ENCODE measurements around the gene FUBP3. TPM values are rescaled to one million over a fixed set of nuclear protein-coding genes. Genes with fewer than 3 reads are reported as not detected.

The FUBP3 gene
- total and polyA plus RNA-seq, 8 donors, result 17.0 to 27.8 (median 23.6) TPM

- FAIRE-seq (no peak), ATAC-seq (no peak)
- WGBS, 2 donors, result 78 to 81% methylated on average over 8 of the region's 8 CpGs
These were observed 63.5 kb downstream of the FUBP3 start for GRCh38 chr9:130642926-130643325.

DNA sequence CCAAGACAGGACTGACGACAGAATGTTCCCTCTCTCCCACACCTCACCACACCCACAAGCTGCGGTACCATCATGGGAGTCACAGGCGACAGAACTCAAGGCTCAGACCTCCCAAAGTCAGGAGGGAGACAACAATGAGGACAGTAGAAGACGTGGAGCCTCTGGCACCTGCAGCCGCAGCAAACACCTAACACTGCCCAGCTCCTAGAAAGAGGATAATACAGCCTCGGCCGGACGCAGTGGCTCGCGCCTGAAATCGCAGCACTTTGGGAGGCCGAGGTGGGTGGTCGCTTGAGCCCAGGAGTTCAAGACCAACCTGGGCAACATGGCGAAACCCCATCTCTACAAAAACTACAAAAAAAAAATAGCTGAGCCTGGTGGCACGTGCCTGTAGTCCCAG, 71.8 kb downstream of the FUBP3 start:
- no peak overlapping the region for H3K4me3 ChIP-seq
- no peak for DNase-seq
- no peaks in the 10 kb centered on the region for H3K36me3 ChIP-seq
- H3K27me3 ChIP-seq, result no peaks in the 10 kb centered on the region
- intact Hi-C loops (cut with DNase I), result no loop called here
- 61 to 76% methylated on average over 15 of the region's 15 CpGs for WGBS, 2 donors
- FAIRE-seq, result no peak
- no peak overlapping the region for H3K27ac ChIP-seq
- no peaks in the 10 kb centered on the region for H3K4me1 ChIP-seq
- H3K9me3 ChIP-seq, result no peaks in the 10 kb centered on the region
- no peak for ATAC-seq
- TF ChIP-seq CTCF (IDR thresholded peaks at IDR 0.05), result no peak

More at GRCh38 chr9:130642926-130643325, 63.5 kb downstream of the FUBP3 start:
- no peak for TF ChIP-seq CTCF (IDR thresholded peaks at IDR 0.05)
- DNase-seq, result no peak
- no peak overlapping the region for H3K4me3 ChIP-seq
- H3K27ac ChIP-seq, result no peak overlapping the region
- intact Hi-C loops (cut with DNase I), result no loop called here
- H3K36me3 ChIP-seq, result peaks cover 0 to 7% (median 0%) of the 10 kb centered on the region in 3 donors
- no peaks in the 10 kb centered on the region for H3K4me1 ChIP-seq
- H3K27me3 ChIP-seq, result no peaks in the 10 kb centered on the region
- H3K9me3 ChIP-seq, result no peaks in the 10 kb centered on the region

DNA sequence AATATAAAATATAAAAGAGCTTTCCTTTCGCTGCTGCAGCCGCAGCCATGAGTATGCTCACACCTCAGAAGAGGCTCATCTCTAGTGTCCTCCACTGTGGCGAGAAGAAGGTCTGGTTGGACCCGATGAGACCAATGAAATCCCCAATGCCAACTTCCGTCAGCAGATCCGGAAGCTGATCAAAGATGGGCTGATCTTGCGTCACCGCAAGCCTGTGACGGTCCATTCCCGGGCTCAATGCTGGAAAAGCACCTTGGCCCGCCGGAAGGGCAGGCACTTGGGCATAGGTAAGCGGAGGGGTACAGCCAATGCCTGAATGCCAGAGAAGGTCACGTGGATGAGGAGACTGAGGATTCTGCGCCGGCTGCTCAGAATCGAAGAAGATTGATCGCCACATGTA, 72.4 kb downstream of the FUBP3 start:
- TF ChIP-seq CTCF (IDR thresholded peaks at IDR 0.05), result no peak
- WGBS, 2 donors, result 81 to 88% methylated on average over 18 of the region's 18 CpGs
- intact Hi-C loops (cut with DNase I), result no loop called here
- DNase-seq (no peak), ATAC-seq (no peak), FAIRE-seq (no peak)
- Histone ChIP-seq H3K36me3 (no peaks in the 10 kb centered on the region), H3K4me1 (no peaks in the 10 kb centered on the region), H3K4me3 (no peak overlapping the region), H3K27me3 (no peaks in the 10 kb centered on the region), H3K27ac (no peak overlapping the region), H3K9me3 (no peaks in the 10 kb centered on the region)

GRCh38 chr9:130654879-130655278, 75.5 kb downstream of the FUBP3 start:
- DNase-seq (no peak), FAIRE-seq (no peak), ATAC-seq (no peak)
- no peak overlapping the region for H3K4me3 ChIP-seq
- H3K4me1 ChIP-seq, result no peaks in the 10 kb centered on the region
- H3K27ac ChIP-seq, result no peak overlapping the region
- 62 to 69% methylated on average over 6 of the region's 6 CpGs for WGBS, 2 donors
- intact Hi-C loops (cut with DNase I), result no loop called here
- no peak for TF ChIP-seq CTCF (IDR thresholded peaks at IDR 0.05)
- no peaks in the 10 kb centered on the region for H3K36me3 ChIP-seq
- no peaks in the 10 kb centered on the region for H3K9me3 ChIP-seq
- H3K27me3 ChIP-seq, result peaks cover 0 to 25% (median 6%) of the 10 kb centered on the region in 4 donors

DNA sequence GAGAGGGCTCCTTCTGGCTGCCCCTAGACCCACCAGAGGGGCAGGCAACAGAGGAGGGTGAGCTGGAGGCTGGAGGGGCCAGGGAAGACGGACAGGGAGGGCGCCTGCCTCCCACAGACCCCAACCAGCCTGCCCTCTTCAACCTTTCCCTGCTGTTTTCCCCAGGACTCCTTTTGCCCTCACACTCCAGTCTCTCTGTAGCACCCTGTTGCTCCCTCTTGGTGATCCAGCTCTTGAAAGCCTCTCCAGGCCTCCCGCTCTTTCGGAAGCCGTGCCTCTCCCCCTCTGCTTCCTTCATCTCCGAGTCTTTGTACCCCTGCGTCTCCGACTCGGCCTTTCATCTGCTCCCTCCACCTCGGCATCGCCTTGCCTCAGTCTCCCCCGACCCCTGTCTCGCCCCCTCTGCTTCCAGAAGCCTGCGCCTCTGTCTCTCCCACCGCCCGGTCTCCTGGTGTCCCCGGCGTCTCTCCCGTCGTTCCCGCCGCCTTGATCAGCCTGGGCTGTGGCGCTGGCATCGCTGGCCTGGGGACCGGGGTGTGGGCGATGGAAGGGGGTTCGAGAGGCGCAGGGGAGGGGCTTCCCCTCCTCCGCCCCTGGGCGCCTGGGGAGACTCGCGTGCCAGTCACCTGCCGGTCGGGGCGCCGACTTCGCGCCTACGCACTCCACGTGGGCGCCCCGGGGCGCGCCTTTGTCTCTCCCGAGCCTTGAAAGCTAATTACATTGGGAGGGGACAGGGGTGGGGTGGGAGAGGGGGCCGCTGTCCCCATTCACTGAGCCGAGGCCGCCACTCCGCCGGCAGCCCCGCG, 79.7 kb downstream of the FUBP3 start:
- 18% methylated on average over 47 to 52 of the region's 52 CpGs for WGBS, 2 donors
- no peak overlapping the region for H3K4me3 ChIP-seq
- peak in 2 of 6 donors; percentile 52 to 53 for DNase-seq
- no peaks in the 10 kb centered on the region for H3K36me3 ChIP-seq
- no peak for FAIRE-seq
- ATAC-seq, result no peak
- intact Hi-C loops (cut with DNase I), result no loop called here
- H3K27me3 ChIP-seq, result peaks cover 7 to 63% (median 26%) of the 10 kb centered on the region in 4 donors
- peaks cover 0 to 23% (median 16%) of the 10 kb centered on the region in 3 donors for H3K4me1 ChIP-seq
- no peak for TF ChIP-seq CTCF (IDR thresholded peaks at IDR 0.05)
- no peaks in the 10 kb centered on the region for H3K9me3 ChIP-seq
- no peak overlapping the region for H3K27ac ChIP-seq

All from pancreas (tissue), 10 donors.